Astrocyte (in vitro differentiated cells and primary cell): ENCODE measurements around the gene CSNK2B. TPM values are rescaled to one million over a fixed set of nuclear protein-coding genes. Genes with fewer than 3 reads are reported as not detected.
A peak's percentile ranks its signal among the peaks of the same experiment; 100 is the strongest.

Source experiments
- DNase-seq: peaks from one replicate; pipeline ENCODE4 v3.0.0-alpha.2; 2010; ENCODE audit warnings: low read depth
- FAIRE-seq: peaks from 2 replicates; lab custom pipeline; 2011; peaks lifted over from hg19 to GRCh38; lab: Jason Lieb, UNC
- H2AFZ ChIP-seq: 2 replicates; pipeline ENCODE4 v1.6.0; 2012; ENCODE audit warnings: low read depth, low read length, inconsistent platforms
- H3K27ac ChIP-seq: 2 replicates; pipeline ENCODE4 v1.5.1; 2011; ENCODE audit warnings: low read depth, low read length, inconsistent platforms
- H3K27me3 ChIP-seq: 2 replicates; pipeline ENCODE4 v1.6.0; 2011; ENCODE audit warnings: low read length, inconsistent platforms; ENCODE audit not compliant: insufficient read depth
- H3K36me3 ChIP-seq: 2 replicates; pipeline ENCODE4 v1.5.1; 2011; ENCODE audit warnings: low read length, inconsistent platforms; ENCODE audit not compliant: insufficient read depth
- H3K4me1 ChIP-seq: 2 replicates; pipeline ENCODE4 v1.5.1; 2011; ENCODE audit warnings: low read length, inconsistent platforms; ENCODE audit not compliant: insufficient read depth
- H3K4me2 ChIP-seq: 2 replicates; pipeline ENCODE4 v1.6.0; 2012; ENCODE audit warnings: low read length, inconsistent platforms
- H3K4me3 ChIP-seq: 2 replicates; pipeline ENCODE4 v1.5.1; 2011; ENCODE audit warnings: low read depth, mild to moderate bottlenecking, low read length, inconsistent platforms; ENCODE audit not compliant: insufficient read depth
- H3K79me2 ChIP-seq: 2 replicates; pipeline ENCODE4 v1.6.0; 2012; ENCODE audit warnings: mild to moderate bottlenecking, low read length, inconsistent platforms; ENCODE audit not compliant: insufficient read depth
- H3K9ac ChIP-seq: 2 replicates; pipeline ENCODE4 v1.6.0; 2012; ENCODE audit warnings: mild to moderate bottlenecking, low read length, inconsistent platforms
- H3K9me3 ChIP-seq: 2 replicates; pipeline ENCODE4 v1.5.1; 2012; ENCODE audit warnings: low read depth, mild to moderate bottlenecking, low read length, inconsistent platforms; ENCODE audit not compliant: insufficient read depth
- H4K20me1 ChIP-seq: 2 replicates; pipeline ENCODE4 v1.6.0; 2012; ENCODE audit warnings: low read length, inconsistent platforms; ENCODE audit not compliant: insufficient read depth
- H3K27ac Mint-ChIP-seq: one replicate; pipeline ENCODE4 v1.8.0; 2021; ENCODE audit warnings: mild to moderate bottlenecking, mixed read lengths; ENCODE audit not compliant: unreplicated experiment
- H3K27me3 Mint-ChIP-seq: one replicate; pipeline ENCODE4 v1.8.0; 2021; ENCODE audit warnings: low read depth, mixed read lengths; ENCODE audit not compliant: unreplicated experiment
- H3K36me3 Mint-ChIP-seq: one replicate; pipeline ENCODE4 v1.8.0; 2021; ENCODE audit warnings: low read depth, mixed read lengths; ENCODE audit not compliant: unreplicated experiment
- H3K4me1 Mint-ChIP-seq: one replicate; pipeline ENCODE4 v1.8.0; 2021; ENCODE audit warnings: low read depth, mixed read lengths; ENCODE audit not compliant: unreplicated experiment
- H3K4me3 Mint-ChIP-seq: one replicate; pipeline ENCODE4 v1.8.0; 2021; ENCODE audit warnings: mild to moderate bottlenecking, moderate library complexity, mixed read lengths; ENCODE audit not compliant: unreplicated experiment
- H3K9me3 Mint-ChIP-seq: one replicate; pipeline ENCODE4 v1.8.0; 2021; ENCODE audit warnings: mild to moderate bottlenecking, mixed read lengths; ENCODE audit not compliant: unreplicated experiment
- CTCF ChIP-seq: IDR thresholded peaks from 2 replicates; pipeline ENCODE4 v1.5.1; 2011; ENCODE audit warnings: low read depth, mild to moderate bottlenecking, inconsistent platforms, low read length, moderate library complexity; ENCODE audit not compliant: insufficient read depth
- EZH2 ChIP-seq: IDR thresholded peaks from 2 replicates; pipeline ENCODE4 v1.6.1; 2012; ENCODE audit warnings: mild to moderate bottlenecking, low read length, inconsistent platforms; ENCODE audit not compliant: insufficient read depth
- total RNA-seq: library from RNA; stranded (reverse); gene quantifications from 2 replicates; pipeline ENCODE4 v1.2.1, GENCODE V29; 2021

CSNK2B gene
- total RNA-seq, 1 donor from 2014 or later = 208 TPM

- H3K4me3 ChIP-seq = peak overlapping the region; percentile 77
- H3K9me3 ChIP-seq = no peaks in the 10 kb centered on the region
- peaks cover 24% of the 10 kb centered on the region for H3K36me3 Mint-ChIP-seq
- no peak overlapping the region for H2AFZ ChIP-seq
- peak overlapping the region; percentile 97 for H3K4me3 Mint-ChIP-seq
- FAIRE-seq = no peak
- H3K27me3 Mint-ChIP-seq = peaks cover under 1% of the 10 kb centered on the region
- H3K4me2 ChIP-seq = peak overlapping the region; percentile 94
- H4K20me1 ChIP-seq = peaks cover 54% of the 10 kb centered on the region
- H3K27ac ChIP-seq = peak overlapping the region; percentile 93
- H3K4me1 ChIP-seq = peaks cover 12% of the 10 kb centered on the region
- TF ChIP-seq EZH2 (no peak), CTCF (no peak)
- H3K27ac Mint-ChIP-seq = peak overlapping the region; percentile 97
- H3K79me2 ChIP-seq = peaks cover 58% of the 10 kb centered on the region
- peaks cover 26% of the 10 kb centered on the region for H3K36me3 ChIP-seq
- DNase-seq = no peak
- H3K27me3 ChIP-seq = no peaks in the 10 kb centered on the region
- peaks cover 9% of the 10 kb centered on the region for H3K4me1 Mint-ChIP-seq
- H3K9me3 Mint-ChIP-seq = no peaks in the 10 kb centered on the region
- H3K9ac ChIP-seq = peak overlapping the region; percentile 93
Measured at GRCh38 chr6:31621320-31621939, 44.5 kb upstream of the CSNK2B start.

- Mint-ChIP-seq H3K4me3 (peak overlapping the region; percentile 97), H3K4me1 (peaks cover 9% of the 10 kb centered on the region), H3K9me3 (no peaks in the 10 kb centered on the region), H3K27ac (peak overlapping the region; percentile 97), H3K27me3 (no peaks in the 10 kb centered on the region), H3K36me3 (peaks cover 27% of the 10 kb centered on the region)
- Histone ChIP-seq H4K20me1 (peaks cover 57% of the 10 kb centered on the region), H3K27me3 (no peaks in the 10 kb centered on the region), H3K4me1 (peaks cover 12% of the 10 kb centered on the region), H3K79me2 (peaks cover 63% of the 10 kb centered on the region), H3K4me3 (peak overlapping the region; percentile 77), H2AFZ (no peak overlapping the region), H3K9ac (peak overlapping the region; percentile 93), H3K4me2 (peak overlapping the region; percentile 94), H3K36me3 (peaks cover 32% of the 10 kb centered on the region), H3K27ac (peak overlapping the region; percentile 93), H3K9me3 (no peaks in the 10 kb centered on the region)
- DNase-seq = no peak
- FAIRE-seq = no peak
- TF ChIP-seq CTCF = no peak
- no peak for TF ChIP-seq EZH2
Measured at GRCh38 chr6:31621991-31622390, 43.9 kb upstream of the CSNK2B start.

- H4K20me1 ChIP-seq = peaks cover 64% of the 10 kb centered on the region
- H3K4me1 ChIP-seq = peaks cover 12% of the 10 kb centered on the region
- H3K9me3 Mint-ChIP-seq = no peaks in the 10 kb centered on the region
- no peak for DNase-seq
- FAIRE-seq = no peak
- peak overlapping the region; percentile 97 for H3K27ac Mint-ChIP-seq
- TF ChIP-seq CTCF (no peak), EZH2 (no peak)
- no peaks in the 10 kb centered on the region for H3K27me3 ChIP-seq
- peak overlapping the region; percentile 97 for H3K4me3 Mint-ChIP-seq
- peak overlapping the region; percentile 94 for H3K4me2 ChIP-seq
- H3K9ac ChIP-seq = peak overlapping the region; percentile 93
- peaks cover 38% of the 10 kb centered on the region for H3K36me3 ChIP-seq
- peaks cover 33% of the 10 kb centered on the region for H3K36me3 Mint-ChIP-seq
- H3K4me1 Mint-ChIP-seq = peaks cover 9% of the 10 kb centered on the region
- no peaks in the 10 kb centered on the region for H3K9me3 ChIP-seq
- H3K27ac ChIP-seq = no peak overlapping the region
- H3K79me2 ChIP-seq = peaks cover 70% of the 10 kb centered on the region
- H3K27me3 Mint-ChIP-seq = no peaks in the 10 kb centered on the region
- H3K4me3 ChIP-seq = peak overlapping the region; percentile 77
- H2AFZ ChIP-seq = no peak overlapping the region
Measured at GRCh38 chr6:31622684-31623091, 43.2 kb upstream of the CSNK2B start.
